HG02763 (cell line): ENCODE measurements around the gene MEN1.
A peak's percentile ranks its signal among the peaks of the same experiment; 100 is the strongest.

Experiments used
- ATAC-seq: cut with Tn5 transposase; IDR thresholded peaks from one replicate; pipeline ENCODE4 v1.9.1; 2021; ENCODE audit warnings: mild to moderate bottlenecking, moderate library complexity; ENCODE audit not compliant: unreplicated experiment

Gene MEN1

GRCh38 chr11:64810271-64810890 lies at the start of gene MEN1:
Gene MEN1 (minus strand): TSS chr11:64810551. CDS start chr11:64810109, 442 bp downstream.
- peak; percentile 56 for ATAC-seq

- ATAC-seq: peak; percentile 72
Measured at GRCh38 chr11:64859542-64860414, 49.4 kb upstream of the MEN1 start.

GRCh38 chr11:64858467-64859263 lies 48.3 kb upstream of the MEN1 start:
- ATAC-seq: no peak

- ATAC-seq: no peak
Measured at GRCh38 chr11:64857485-64857884, 47.1 kb upstream of the MEN1 start.

DNA sequence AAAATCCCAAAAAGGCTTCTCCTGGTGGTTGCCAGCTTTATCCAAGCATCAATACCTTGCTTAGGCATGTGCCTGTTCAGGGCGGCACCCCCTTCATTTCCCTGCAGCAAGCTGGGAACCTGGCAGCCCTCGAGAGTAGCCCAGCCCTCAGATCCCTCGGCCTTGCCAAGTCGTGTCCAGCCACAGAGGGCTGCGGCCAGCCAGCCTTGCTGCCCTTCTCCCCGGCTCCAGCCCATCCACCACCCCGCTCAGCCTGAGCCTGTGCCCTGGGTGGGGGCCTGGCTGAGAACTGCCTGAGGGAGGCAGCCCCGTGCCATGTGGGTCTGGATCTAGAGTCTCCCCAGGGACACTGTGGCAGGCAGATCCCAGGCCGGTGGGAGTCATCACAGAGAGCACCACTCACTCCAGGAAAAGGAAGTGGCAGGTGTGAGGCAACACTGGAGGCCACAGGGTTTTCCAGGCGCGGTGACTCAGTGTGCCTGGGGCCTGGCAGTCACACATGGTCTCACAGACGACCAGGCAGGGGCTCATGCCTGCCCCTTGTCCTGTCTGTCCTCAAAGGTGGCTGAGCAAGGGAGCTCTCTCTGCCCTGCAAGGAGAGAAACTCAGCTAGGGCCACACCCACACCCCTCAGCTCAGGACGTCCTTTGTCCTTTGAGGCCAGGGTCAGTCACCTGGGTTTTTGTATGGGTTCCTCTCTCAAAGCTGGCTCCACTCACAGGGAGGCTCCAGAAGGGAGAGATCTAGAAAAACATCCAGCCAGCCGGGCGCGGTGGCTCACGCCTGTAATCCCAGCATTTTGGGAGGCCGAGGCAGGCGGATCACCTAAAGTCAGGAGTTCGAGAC lies 46.3 kb upstream of the MEN1 start:
- ATAC-seq: no peak

DNA sequence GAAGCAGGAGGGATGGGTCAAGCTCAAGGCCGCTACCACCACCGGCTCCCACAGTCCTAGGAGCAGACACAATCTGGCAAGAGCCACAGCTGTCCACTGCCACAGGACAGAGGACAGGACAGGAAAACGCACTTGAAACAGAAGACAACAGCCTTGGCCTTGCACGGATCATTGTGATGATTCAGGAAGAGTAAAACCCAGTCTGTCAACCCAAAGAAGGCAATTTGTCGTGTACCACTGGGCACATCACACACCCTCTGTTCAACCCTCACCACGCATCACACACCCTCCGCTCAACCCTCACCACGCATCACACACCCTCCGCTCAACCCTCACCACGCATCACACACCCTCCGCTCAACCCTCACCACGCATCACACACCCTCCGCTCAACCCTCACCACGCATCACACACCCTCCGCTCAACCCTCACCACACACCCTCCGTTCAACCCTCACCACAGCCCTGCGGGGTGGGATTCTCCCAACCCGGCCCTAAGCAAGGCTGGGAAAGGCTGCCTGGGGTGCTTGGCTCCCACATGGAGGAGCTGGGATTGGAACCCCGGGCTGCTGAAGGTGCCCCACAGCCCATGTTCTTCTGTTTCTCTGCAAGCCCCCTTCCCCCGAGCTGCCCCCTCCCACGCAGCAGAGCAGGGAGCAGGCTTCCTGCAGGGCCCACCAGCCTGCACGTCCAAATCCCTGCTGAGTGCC lies 45.4 kb upstream of the MEN1 start:
- ATAC-seq: no peak

- ATAC-seq: no peak
Measured at GRCh38 chr11:64854534-64855502, 44.5 kb upstream of the MEN1 start.

DNA sequence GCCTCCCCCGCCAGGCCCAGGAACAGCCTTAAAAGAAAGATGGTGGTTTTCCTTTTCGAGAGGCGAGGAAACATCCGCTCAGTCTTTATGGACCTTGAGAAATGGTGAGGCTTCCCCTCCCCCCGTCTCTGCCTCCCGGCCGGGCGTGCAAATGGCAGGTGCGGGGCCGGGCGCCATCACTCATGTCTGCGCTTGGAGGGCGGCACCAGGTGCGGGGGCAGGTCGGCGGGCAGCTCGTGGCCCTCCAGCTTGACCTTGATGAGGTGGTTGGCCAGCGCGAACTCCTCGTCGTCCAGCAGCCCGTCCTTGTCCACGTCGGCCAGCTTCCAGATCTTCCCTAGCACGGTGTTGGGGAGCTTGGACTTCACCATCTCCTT lies 43.8 kb upstream of the MEN1 start:
- ATAC-seq: no peak

GRCh38 chr11:64853709-64854108 lies 43.4 kb upstream of the MEN1 start:
- no peak for ATAC-seq

- no peak for ATAC-seq
Measured at GRCh38 chr11:64852804-64853509, 42.6 kb upstream of the MEN1 start.

- no peak for ATAC-seq
Measured at GRCh38 chr11:64851831-64852351, 41.5 kb upstream of the MEN1 start.

GRCh38 chr11:64850979-64851567 lies 40.7 kb upstream of the MEN1 start:
- peak; percentile 64 for ATAC-seq

DNA sequence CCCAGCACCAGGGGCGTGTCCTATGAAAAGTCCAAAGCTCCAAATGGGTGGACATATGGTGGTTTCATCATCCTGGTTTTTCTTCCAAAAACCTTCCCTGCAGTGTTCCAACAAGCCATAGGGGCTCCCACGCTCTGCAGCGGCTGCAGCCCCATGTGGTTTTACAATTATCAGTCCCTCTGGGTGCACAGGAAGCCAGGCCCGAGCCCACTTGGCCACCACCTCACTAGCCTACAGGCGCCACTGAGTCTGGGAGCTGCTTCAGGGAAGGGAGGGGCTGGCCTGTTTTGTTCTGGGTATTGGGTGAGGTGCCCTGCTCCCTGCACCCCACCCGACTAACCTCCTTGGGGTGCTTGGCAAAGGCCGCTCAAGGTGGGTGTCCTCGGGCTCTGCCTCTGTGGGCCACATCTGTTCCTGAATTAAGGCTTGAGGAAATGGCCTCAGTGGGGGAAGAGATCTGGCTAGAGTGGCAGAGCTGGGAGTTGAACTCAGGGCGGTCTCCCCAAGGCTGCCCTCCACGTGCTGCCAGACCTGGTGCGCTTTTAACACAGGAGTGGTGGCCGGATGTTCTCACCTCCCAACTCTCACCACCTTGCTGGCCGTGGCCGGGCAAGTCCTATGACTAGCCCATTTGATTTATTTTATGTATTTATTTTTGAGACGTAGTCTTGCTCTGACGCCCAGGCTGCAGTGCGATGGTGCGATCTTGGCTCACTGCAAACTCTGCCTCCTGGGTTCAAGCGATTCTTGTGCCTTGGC lies 39.4 kb upstream of the MEN1 start:
- ATAC-seq: no peak

GRCh38 chr11:64848826-64849597 lies 38.7 kb upstream of the MEN1 start:
- no peak for ATAC-seq

- no peak for ATAC-seq
Measured at GRCh38 chr11:64848214-64848825, 38.0 kb upstream of the MEN1 start.
